GM21526 (cell line): Measurements from ENCODE around the gene PLOD3.
A peak's percentile ranks its signal among the peaks of the same experiment; 100 is the strongest.
"Not testable (repeated sequence)": the region's sequence is repeated elsewhere in the genome, so short reads cannot be mapped to it uniquely, and the experiment has no call there.

Experiments used
- ATAC-seq: cut with Tn5 transposase; IDR thresholded peaks from one replicate; pipeline ENCODE4 v1.9.1; 2021; ENCODE audit warnings: moderate library complexity; ENCODE audit not compliant: unreplicated experiment, low FRiP score

PLOD3 gene

GRCh38 chr7:101217388-101218235 is at the start of gene PLOD3, which contains the start of gene ZNHIT1:
Gene PLOD3 (minus strand): TSS chr7:101217581. CDS start chr7:101217274, 307 bp downstream.
Gene ZNHIT1 (plus strand): TSS chr7:101218165. CDS start chr7:101218196, 31 bp downstream.
- peak; percentile 55 for ATAC-seq

- ATAC-seq, result no peak
Observed at GRCh38 chr7:101265622-101266516, 48.5 kb upstream of the PLOD3 start.

GRCh38 chr7:101264102-101264706 is 46.8 kb upstream of the PLOD3 start:
- ATAC-seq, result not testable (repeated sequence)

- ATAC-seq, result no peak
Observed at GRCh38 chr7:101258243-101258731, 40.9 kb upstream of the PLOD3 start.

GRCh38 chr7:101255796-101256195 is 38.4 kb upstream of the PLOD3 start:
- ATAC-seq, result no peak

GRCh38 chr7:101253199-101253598 is 35.8 kb upstream of the PLOD3 start:
- ATAC-seq, result not testable (repeated sequence)

GRCh38 chr7:101251871-101252659 is 34.7 kb upstream of the PLOD3 start:
- ATAC-seq, result peak; percentile 92

- ATAC-seq, result no peak
Observed at GRCh38 chr7:101250324-101250723, 32.9 kb upstream of the PLOD3 start.

GRCh38 chr7:101248276-101248675 is 30.9 kb upstream of the PLOD3 start:
- no peak for ATAC-seq

- ATAC-seq, result no peak
Observed at GRCh38 chr7:101245147-101245668, 27.8 kb upstream of the PLOD3 start.

GRCh38 chr7:101244375-101245146 is 27.2 kb upstream of the PLOD3 start, which contains the start of gene FIS1:
Gene FIS1 (minus strand): TSS chr7:101245081. CDS start chr7:101245004, 77 bp downstream.
- peak; percentile 80 for ATAC-seq

- ATAC-seq, result no peak
Observed at GRCh38 chr7:101243646-101244374, 26.4 kb upstream of the PLOD3 start.

GRCh38 chr7:101241443-101242349 is 24.3 kb upstream of the PLOD3 start:
- no peak for ATAC-seq

GRCh38 chr7:101241015-101241363 is 23.6 kb upstream of the PLOD3 start:
- no peak for ATAC-seq

- no peak for ATAC-seq
Observed at GRCh38 chr7:101240226-101241014, 23.0 kb upstream of the PLOD3 start.

GRCh38 chr7:101239951-101240220 is 22.5 kb upstream of the PLOD3 start:
- ATAC-seq, result no peak
